IPS-18a (cell line): ENCODE results near the gene VPS50.
"Not testable (repeated sequence)": the region's sequence is repeated elsewhere in the genome, so short reads cannot be mapped to it uniquely, and the experiment has no call there.

Experiments used
- H3K27ac ChIP-seq: one replicate; pipeline ENCODE4 v1.5.1; 2013; ENCODE audit warnings: low read length
- H3K27me3 ChIP-seq: one replicate; pipeline ENCODE4 v1.6.1; 2013; ENCODE audit warnings: mild to moderate bottlenecking, low read length; ENCODE audit not compliant: control insufficient read depth, insufficient read depth
- H3K36me3 ChIP-seq: one replicate; pipeline ENCODE4 v1.6.1; 2013; ENCODE audit warnings: low read depth, low read length; ENCODE audit not compliant: control insufficient read depth
- H3K4me1 ChIP-seq: one replicate; pipeline ENCODE4 v1.6.1; 2013; ENCODE audit warnings: low read depth, low read length; ENCODE audit not compliant: control insufficient read depth
- H3K4me3 ChIP-seq: one replicate; pipeline ENCODE4 v1.5.1; 2013; ENCODE audit warnings: low read length
- H3K9ac ChIP-seq: one replicate; pipeline ENCODE4 v1.6.1; 2013; ENCODE audit warnings: mild to moderate bottlenecking, low read length, moderate library complexity
- H3K9me3 ChIP-seq: one replicate; pipeline ENCODE4 v1.6.1; 2013; ENCODE audit warnings: low read depth, low read length; ENCODE audit not compliant: control insufficient read depth

VPS50 gene

DNA sequence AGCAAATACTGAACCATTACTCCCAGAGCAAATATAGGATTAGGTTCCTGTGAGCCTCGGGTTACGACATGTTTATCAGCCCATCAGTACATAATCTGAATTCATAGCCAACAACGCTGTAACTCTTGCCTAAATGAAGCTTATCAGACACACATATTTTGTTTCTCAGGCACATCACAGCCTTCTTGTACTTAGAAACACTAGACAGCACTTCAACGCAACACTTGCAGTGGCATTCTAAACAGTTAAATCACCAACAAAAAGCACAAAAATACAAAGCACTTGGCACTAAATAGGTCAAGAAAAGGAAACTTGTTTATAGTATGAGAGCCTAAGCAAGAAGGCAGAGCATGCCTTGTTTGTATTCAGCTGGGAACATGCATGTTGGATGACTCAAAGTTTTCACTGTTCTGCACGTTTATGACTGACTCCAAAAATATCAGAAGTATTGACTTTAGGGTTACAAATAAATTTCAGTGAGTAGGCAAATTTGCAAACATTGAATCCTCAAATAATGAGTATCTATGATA lies 75.0 kb downstream of the VPS50 start:
- H3K9me3 ChIP-seq, result no peaks in the 10 kb centered on the region
- no peaks in the 10 kb centered on the region for H3K4me1 ChIP-seq
- H3K27ac ChIP-seq, result no peak overlapping the region
- H3K9ac ChIP-seq, result no peak overlapping the region
- H3K4me3 ChIP-seq, result no peak overlapping the region
- H3K27me3 ChIP-seq, result no peaks in the 10 kb centered on the region
- no peaks in the 10 kb centered on the region for H3K36me3 ChIP-seq

- H3K27ac ChIP-seq, result no peak overlapping the region
- H3K4me1 ChIP-seq, result no peaks in the 10 kb centered on the region
- H3K9me3 ChIP-seq, result no peaks in the 10 kb centered on the region
- no peaks in the 10 kb centered on the region for H3K27me3 ChIP-seq
- no peak overlapping the region for H3K9ac ChIP-seq
- H3K36me3 ChIP-seq, result no peaks in the 10 kb centered on the region
- no peak overlapping the region for H3K4me3 ChIP-seq
Measured at GRCh38 chr7:93307943-93308342, 75.8 kb downstream of the VPS50 start.

DNA sequence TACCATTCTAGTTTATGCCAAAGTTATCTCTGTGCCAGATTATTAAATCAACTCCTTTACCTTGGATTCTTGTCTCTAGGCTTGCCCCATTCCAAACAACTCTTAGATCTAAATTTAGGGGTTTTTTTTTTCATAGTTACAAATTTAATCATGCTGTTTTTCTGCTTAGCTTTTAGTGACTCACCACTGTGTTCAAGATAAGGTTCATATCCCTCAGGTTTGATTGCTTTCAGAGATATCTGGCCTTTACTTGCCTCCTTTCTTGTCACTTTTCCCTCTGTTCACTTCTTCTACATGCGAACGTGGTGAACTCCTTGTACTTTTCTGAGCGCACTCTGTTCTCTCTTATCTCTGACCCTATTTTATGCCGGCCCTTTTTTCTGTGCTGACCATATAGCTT lies 78.2 kb downstream of the VPS50 start:
- Histone ChIP-seq H3K27me3 (no peaks in the 10 kb centered on the region), H3K9ac (no peak overlapping the region), H3K4me3 (no peak overlapping the region), H3K4me1 (no peaks in the 10 kb centered on the region), H3K27ac (no peak overlapping the region), H3K9me3 (no peaks in the 10 kb centered on the region), H3K36me3 (no peaks in the 10 kb centered on the region)

DNA sequence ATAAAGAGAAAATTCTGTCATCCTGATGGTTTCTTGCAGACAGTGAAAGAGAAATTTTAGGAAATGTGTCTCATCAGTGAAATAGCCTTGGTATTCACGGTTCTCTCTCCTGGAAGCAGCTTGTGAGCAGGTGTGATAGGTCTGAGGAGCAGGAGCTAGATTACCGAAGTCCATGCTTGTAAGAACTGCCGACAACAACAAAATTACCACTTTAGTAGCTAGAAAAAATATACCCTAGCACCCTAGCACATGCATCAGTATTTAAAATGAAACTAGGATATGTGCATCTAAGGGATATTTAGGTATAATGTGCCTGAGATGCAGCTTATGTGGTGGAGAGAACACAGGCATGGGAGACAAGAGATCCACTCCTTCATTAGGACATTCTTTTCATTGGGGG lies 82.3 kb downstream of the VPS50 start:
- no peak overlapping the region for H3K4me3 ChIP-seq
- H3K36me3 ChIP-seq, result no peaks in the 10 kb centered on the region
- H3K27ac ChIP-seq, result no peak overlapping the region
- H3K27me3 ChIP-seq, result no peaks in the 10 kb centered on the region
- no peaks in the 10 kb centered on the region for H3K4me1 ChIP-seq
- no peak overlapping the region for H3K9ac ChIP-seq
- no peaks in the 10 kb centered on the region for H3K9me3 ChIP-seq

DNA sequence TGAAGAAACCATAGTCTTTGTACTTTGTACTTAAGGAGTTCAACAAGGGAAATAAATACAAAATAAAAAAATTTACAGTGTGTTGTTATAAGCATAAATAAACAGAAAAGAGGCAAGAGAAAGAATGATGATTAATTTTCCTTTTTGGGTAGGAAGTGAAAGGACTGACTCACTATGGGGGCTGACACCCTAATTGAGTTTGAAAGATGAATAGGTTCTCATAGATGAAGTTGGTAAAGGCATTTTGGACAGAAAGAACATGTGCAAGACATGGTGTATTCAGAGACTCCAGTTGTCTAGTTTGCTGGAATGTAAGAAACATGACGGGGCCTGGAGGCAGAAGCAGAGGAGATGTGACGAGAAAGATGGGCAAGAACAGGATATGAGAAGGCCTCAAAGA lies 83.7 kb downstream of the VPS50 start:
- no peak overlapping the region for H3K9ac ChIP-seq
- H3K27ac ChIP-seq, result no peak overlapping the region
- no peak overlapping the region for H3K4me3 ChIP-seq
- no peaks in the 10 kb centered on the region for H3K27me3 ChIP-seq
- no peaks in the 10 kb centered on the region for H3K9me3 ChIP-seq
- H3K4me1 ChIP-seq, result no peaks in the 10 kb centered on the region
- H3K36me3 ChIP-seq, result no peaks in the 10 kb centered on the region

GRCh38 chr7:93316730-93317129 lies 84.6 kb downstream of the VPS50 start:
- no peaks in the 10 kb centered on the region for H3K36me3 ChIP-seq
- no peaks in the 10 kb centered on the region for H3K4me1 ChIP-seq
- H3K9ac ChIP-seq, result no peak overlapping the region
- no peaks in the 10 kb centered on the region for H3K9me3 ChIP-seq
- H3K4me3 ChIP-seq, result no peak overlapping the region
- no peaks in the 10 kb centered on the region for H3K27me3 ChIP-seq
- no peak overlapping the region for H3K27ac ChIP-seq

DNA sequence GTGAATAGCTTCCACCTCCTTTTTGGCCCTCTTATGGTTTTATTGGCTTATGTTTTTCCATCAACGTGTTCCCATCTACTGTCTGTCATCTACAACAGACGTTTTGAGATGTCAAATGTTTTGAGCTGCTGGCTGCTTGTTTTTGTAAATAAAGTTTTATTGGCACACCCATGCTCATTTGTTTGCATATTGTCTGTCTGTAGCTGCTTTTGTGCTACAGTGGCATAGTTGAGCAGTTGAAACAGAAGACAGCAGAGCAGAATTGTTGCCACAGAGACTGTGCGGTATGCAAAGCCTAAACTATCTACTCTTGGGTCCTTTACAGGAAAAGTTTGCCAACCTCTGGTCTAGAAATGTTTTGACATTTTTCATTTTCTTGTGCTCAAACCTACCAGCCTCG lies 88.7 kb downstream of the VPS50 start:
- Histone ChIP-seq H3K9ac (no peak overlapping the region), H3K4me3 (no peak overlapping the region), H3K4me1 (no peaks in the 10 kb centered on the region), H3K27me3 (no peaks in the 10 kb centered on the region), H3K27ac (no peak overlapping the region), H3K36me3 (no peaks in the 10 kb centered on the region), H3K9me3 (no peaks in the 10 kb centered on the region)

GRCh38 chr7:93326291-93326690 lies 94.1 kb downstream of the VPS50 start:
- not testable (repeated sequence) for H3K9me3 ChIP-seq, H3K4me3 ChIP-seq, H3K36me3 ChIP-seq, H3K4me1 ChIP-seq, H3K27me3 ChIP-seq, H3K27ac ChIP-seq, H3K9ac ChIP-seq

DNA sequence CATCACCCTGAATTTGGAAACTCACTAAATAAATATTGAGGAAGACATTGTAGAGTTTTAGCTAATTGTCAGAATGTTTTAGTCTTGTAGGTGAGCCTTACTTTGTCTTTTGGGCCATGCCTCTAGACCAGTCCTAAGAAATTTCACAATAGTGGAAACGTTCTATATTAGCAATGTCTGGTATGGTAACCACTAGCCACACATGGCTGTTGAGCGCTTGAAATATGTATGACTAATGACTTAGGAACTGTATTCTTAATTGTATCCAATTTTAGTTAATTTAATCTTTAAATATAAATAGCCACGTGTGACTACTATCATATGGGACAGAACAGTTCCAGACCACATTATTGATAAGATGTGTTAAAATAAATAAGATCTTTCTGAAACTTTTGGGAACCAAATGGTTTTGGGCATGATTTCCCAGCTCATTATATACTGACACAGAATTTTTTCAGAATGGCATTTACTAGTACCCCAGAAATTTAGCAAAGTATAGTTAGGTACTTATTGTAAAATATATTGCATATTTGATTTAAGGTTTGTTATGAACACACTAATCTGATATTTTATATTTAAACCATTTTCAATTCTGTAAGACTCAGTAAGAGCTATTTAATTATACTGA lies 95.0 kb downstream of the VPS50 start:
- H3K9ac ChIP-seq, result no peak overlapping the region
- no peak overlapping the region for H3K27ac ChIP-seq
- no peak overlapping the region for H3K4me3 ChIP-seq
- H3K4me1 ChIP-seq, result no peaks in the 10 kb centered on the region
- H3K27me3 ChIP-seq, result no peaks in the 10 kb centered on the region
- H3K36me3 ChIP-seq, result no peaks in the 10 kb centered on the region
- H3K9me3 ChIP-seq, result no peaks in the 10 kb centered on the region

DNA sequence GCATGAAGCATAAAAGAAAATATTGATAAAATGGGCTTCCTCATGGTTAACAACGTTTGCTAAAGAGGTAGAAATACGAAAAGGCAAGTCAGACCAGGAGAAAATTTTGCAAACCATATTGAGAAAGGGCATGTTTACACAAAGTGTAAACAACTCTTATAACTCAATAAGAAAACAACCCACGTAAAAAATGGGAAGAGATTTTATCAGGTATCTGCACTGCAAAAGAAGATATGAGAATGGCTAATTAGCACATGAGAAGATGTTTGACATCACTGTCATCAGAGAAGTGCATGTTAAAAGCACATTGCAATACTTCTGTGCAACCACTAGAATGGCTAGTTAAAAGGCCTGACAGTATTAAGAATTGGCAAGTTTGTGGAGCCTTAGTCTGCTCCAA lies 99.5 kb downstream of the VPS50 start:
- H3K4me1 ChIP-seq, result peaks cover under 1% of the 10 kb centered on the region
- no peaks in the 10 kb centered on the region for H3K27me3 ChIP-seq
- H3K9ac ChIP-seq, result no peak overlapping the region
- no peaks in the 10 kb centered on the region for H3K9me3 ChIP-seq
- no peak overlapping the region for H3K27ac ChIP-seq
- no peak overlapping the region for H3K4me3 ChIP-seq
- H3K36me3 ChIP-seq, result no peaks in the 10 kb centered on the region

GRCh38 chr7:93332172-93332571 lies 100.0 kb downstream of the VPS50 start:
- no peak overlapping the region for H3K9ac ChIP-seq
- no peak overlapping the region for H3K4me3 ChIP-seq
- H3K9me3 ChIP-seq, result no peaks in the 10 kb centered on the region
- H3K27me3 ChIP-seq, result no peaks in the 10 kb centered on the region
- H3K4me1 ChIP-seq, result peaks cover 5% of the 10 kb centered on the region
- no peak overlapping the region for H3K27ac ChIP-seq
- no peaks in the 10 kb centered on the region for H3K36me3 ChIP-seq

DNA sequence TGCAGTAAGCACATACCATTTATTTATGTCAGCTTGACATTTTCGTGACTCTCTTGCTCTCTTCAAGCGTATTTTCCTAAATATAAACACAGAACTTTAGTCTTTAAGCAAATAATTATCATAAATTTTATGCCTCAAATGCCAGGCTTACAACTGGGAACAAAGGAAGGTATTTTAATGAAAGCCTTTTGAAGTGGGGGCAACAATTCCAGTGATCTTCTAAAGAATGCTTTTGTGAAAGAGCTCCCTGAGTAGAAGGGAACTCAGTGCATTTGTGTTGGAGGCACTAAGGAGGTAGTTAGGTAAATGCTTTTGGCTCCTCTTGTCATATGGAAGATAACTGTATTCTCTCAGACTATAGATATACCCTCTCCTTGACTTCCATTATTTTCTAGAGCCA lies 104.9 kb downstream of the VPS50 start:
- no peaks in the 10 kb centered on the region for H3K9me3 ChIP-seq
- peaks cover 3% of the 10 kb centered on the region for H3K36me3 ChIP-seq
- H3K27me3 ChIP-seq, result no peaks in the 10 kb centered on the region
- no peak overlapping the region for H3K4me3 ChIP-seq
- H3K27ac ChIP-seq, result no peak overlapping the region
- H3K9ac ChIP-seq, result no peak overlapping the region
- H3K4me1 ChIP-seq, result peaks cover 30% of the 10 kb centered on the region
